Measurements from ENCODE around the gene MYO1B. TPM values are rescaled to one million over a fixed set of nuclear protein-coding genes. Genes with fewer than 3 reads are reported as not detected.

The MYO1B gene
- total and polyA plus RNA-seq, 2 experiments from 2014 or later: 26.4 to 70.6 TPM

- TF ChIP-seq ZNF462 (CRISPR knock-in tag; IDR thresholded peaks at IDR 0.05): no peak
- TF ChIP-seq REST (IDR thresholded peaks at IDR 0.05; ENCODE audit: unreplicated experiment): no peak
- TF ChIP-seq ZNF331 (CRISPR knock-in tag; IDR thresholded peaks at IDR 0.05; ENCODE audit: low read depth): no peak
- TF ChIP-seq ZNF114 (CRISPR knock-in tag; IDR thresholded peaks at IDR 0.05): no peak
- no peak for TF ChIP-seq CREB1 (CRISPR knock-in tag; IDR thresholded peaks at IDR 0.05; ENCODE audit: low read depth)
- no peak for TF ChIP-seq EZH2phosphoT487 (IDR thresholded peaks at IDR 0.05; ENCODE audit: unreplicated experiment)
Observed at GRCh38 chr2:191451116-191451515, 205.9 kb downstream of the MYO1B start (continued).
